Osteoblast (primary cell): ENCODE results near the gene INS. TPM values are rescaled to one million over a fixed set of nuclear protein-coding genes. Genes with fewer than 3 reads are reported as not detected.
A peak's percentile ranks its signal among the peaks of the same experiment; 100 is the strongest.
"Not testable (repeated sequence)": the region's sequence is repeated elsewhere in the genome, so short reads cannot be mapped to it uniquely, and the experiment has no call there.

Source experiments
- DNase-seq: peaks from one replicate; pipeline ENCODE4 v3.0.0; 2011; ENCODE audit warnings: low spot score, mixed read lengths; ENCODE audit not compliant: insufficient read length; ENCODE audit errors: missing footprints
- H2AFZ ChIP-seq: 2 replicates; pipeline ENCODE4 v1.6.0; 2011; ENCODE audit warnings: mild to moderate bottlenecking, low read length
- H3K27ac ChIP-seq: 2 replicates; pipeline ENCODE4 v1.5.1; 2011; ENCODE audit warnings: mild to moderate bottlenecking, low read depth, low read length, moderate library complexity
- H3K27me3 ChIP-seq: 2 replicates; pipeline ENCODE4 v1.6.0; 2012; ENCODE audit warnings: mild to moderate bottlenecking, control low read depth, inconsistent platforms, low read length, moderate library complexity; ENCODE audit not compliant: insufficient read depth
- H3K36me3 ChIP-seq: 2 replicates; pipeline ENCODE4 v1.5.1; 2011; ENCODE audit warnings: mild to moderate bottlenecking, low read length, control low read depth, moderate library complexity; ENCODE audit not compliant: insufficient read depth
- H3K4me1 ChIP-seq: 2 replicates; pipeline ENCODE4 v1.5.1; 2011; ENCODE audit warnings: mild to moderate bottlenecking, low read length, control low read depth, moderate library complexity; ENCODE audit not compliant: insufficient read depth
- H3K4me2 ChIP-seq: 2 replicates; pipeline ENCODE4 v1.6.0; 2011; ENCODE audit warnings: mild to moderate bottlenecking, low read length; ENCODE audit not compliant: insufficient read depth
- H3K4me3 ChIP-seq: fragments of 200-600 bp; sonication (generic); 3 replicates; pipeline ENCODE4 v1.5.1; 2012; ENCODE audit warnings: mild to moderate bottlenecking, low read length, inconsistent platforms; ENCODE audit not compliant: insufficient read depth
- H3K79me2 ChIP-seq: 2 replicates; pipeline ENCODE4 v1.6.0; 2012; ENCODE audit warnings: mild to moderate bottlenecking, low read length, control low read depth, inconsistent platforms; ENCODE audit not compliant: insufficient read depth
- H3K9me3 ChIP-seq: 2 replicates; pipeline ENCODE4 v1.5.1; 2011; ENCODE audit warnings: low read depth, low read length, control low read depth
- H4K20me1 ChIP-seq: 2 replicates; pipeline ENCODE4 v1.6.0; 2012; ENCODE audit warnings: mild to moderate bottlenecking, low read length, control low read depth; ENCODE audit not compliant: insufficient read depth
- CTCF ChIP-seq: IDR thresholded peaks from 2 replicates; pipeline ENCODE4 v1.5.1; 2011; ENCODE audit warnings: mild to moderate bottlenecking, low read depth, low read length, moderate library complexity; ENCODE audit errors: extremely low read depth
- total RNA-seq: library from RNA; depleted of rRNA; stranded (reverse); fragments of >200 nt; gene quantifications from 2 replicates; pipeline ENCODE4 v1.2.3, GENCODE V29; 2012

The INS gene
- total RNA-seq, 1 donor, result not detected

- H3K4me1 ChIP-seq, result peaks cover 12% of the 10 kb centered on the region
- H3K27ac ChIP-seq, result no peak overlapping the region
- H4K20me1 ChIP-seq, result no peaks in the 10 kb centered on the region
- no peaks in the 10 kb centered on the region for H3K79me2 ChIP-seq
- no peak for TF ChIP-seq CTCF
- no peaks in the 10 kb centered on the region for H3K36me3 ChIP-seq
- no peak overlapping the region for H2AFZ ChIP-seq
- no peaks in the 10 kb centered on the region for H3K27me3 ChIP-seq
- no peak for DNase-seq
- no peak overlapping the region for H3K4me3 ChIP-seq
- H3K4me2 ChIP-seq, result no peak overlapping the region
- no peaks in the 10 kb centered on the region for H3K9me3 ChIP-seq
Observed at GRCh38 chr11:2126520-2127085, 34.4 kb downstream of the INS start.

- H2AFZ ChIP-seq, H4K20me1 ChIP-seq, H3K4me2 ChIP-seq, H3K27ac ChIP-seq, H3K4me3 ChIP-seq, H3K79me2 ChIP-seq, H3K36me3 ChIP-seq, H3K9me3 ChIP-seq, H3K27me3 ChIP-seq: not testable (repeated sequence)
- DNase-seq, result peak; percentile 25
- peaks cover 12% of the 10 kb centered on the region for H3K4me1 ChIP-seq
Observed at GRCh38 chr11:2124736-2125484, 36.1 kb downstream of the INS start.

- H2AFZ ChIP-seq, result no peak overlapping the region
Observed at GRCh38 chr11:2123628-2123960, 37.4 kb downstream of the INS start.

GRCh38 chr11:2122907-2123627 lies 37.9 kb downstream of the INS start:
- peak; percentile 91 for DNase-seq
- no peaks in the 10 kb centered on the region for H3K9me3 ChIP-seq
- peak; percentile 29 for TF ChIP-seq CTCF
- H3K36me3 ChIP-seq, result no peaks in the 10 kb centered on the region
- H3K4me1 ChIP-seq, result peaks cover 12% of the 10 kb centered on the region
- no peak overlapping the region for H3K27ac ChIP-seq
- peaks cover 6% of the 10 kb centered on the region for H3K27me3 ChIP-seq
- H3K4me2 ChIP-seq, result no peak overlapping the region
- H3K79me2 ChIP-seq, result no peaks in the 10 kb centered on the region
- H2AFZ ChIP-seq, result no peak overlapping the region
- no peak overlapping the region for H3K4me3 ChIP-seq
- H4K20me1 ChIP-seq, result no peaks in the 10 kb centered on the region

More at GRCh38 chr11:2123628-2123960, 37.4 kb downstream of the INS start:
- DNase-seq, result peak; percentile 84
- peaks cover 6% of the 10 kb centered on the region for H3K27me3 ChIP-seq
- no peaks in the 10 kb centered on the region for H4K20me1 ChIP-seq
- H3K9me3 ChIP-seq, result no peaks in the 10 kb centered on the region
- no peak overlapping the region for H3K4me2 ChIP-seq
- no peak overlapping the region for H3K27ac ChIP-seq
- H3K4me3 ChIP-seq, result no peak overlapping the region
- H3K36me3 ChIP-seq, result no peaks in the 10 kb centered on the region
- no peak for TF ChIP-seq CTCF
- no peaks in the 10 kb centered on the region for H3K79me2 ChIP-seq
- peaks cover 12% of the 10 kb centered on the region for H3K4me1 ChIP-seq
